Neural cell (in vitro differentiated cells): Measurements from ENCODE around the gene ELK4. TPM values are rescaled to one million over a fixed set of nuclear protein-coding genes. Genes with fewer than 3 reads are reported as not detected.

Source experiments
- H2AFZ ChIP-seq: fragments of 200-600, 300-800 bp; sonication (generic), shearing (Covaris generic); 2 replicates; pipeline ENCODE4 v1.6.0; 2014; ENCODE audit warnings: low read depth, mild to moderate bottlenecking, antibody characterized with exemption, low read length, moderate library complexity
- H3F3A ChIP-seq: fragments of 200-600 bp; shearing (Covaris generic); 2 replicates; pipeline ENCODE4 v1.6.1; 2016; ENCODE audit warnings: mild to moderate bottlenecking, moderate library complexity, mixed read lengths, antibody characterized with exemption, low read length; ENCODE audit not compliant: insufficient read depth, poor library complexity, severe bottlenecking
- H3K27ac ChIP-seq: fragments of 200-600, 300-800 bp; sonication (generic), shearing (Covaris generic); 2 replicates; pipeline ENCODE4 v1.5.1; 2014; ENCODE audit warnings: mild to moderate bottlenecking, low read length, moderate library complexity
- H3K27me3 ChIP-seq: fragments of 300-800, 200-600 bp; sonication (generic), shearing (Covaris generic); 2 replicates; pipeline ENCODE4 v1.6.0; 2014; ENCODE audit warnings: mild to moderate bottlenecking, low read depth, low read length, moderate library complexity; ENCODE audit not compliant: insufficient read depth
- H3K36me3 ChIP-seq: fragments of 300-800, 200-600 bp; sonication (generic), shearing (Covaris generic); 2 replicates; pipeline ENCODE4 v1.5.1; 2014; ENCODE audit warnings: mild to moderate bottlenecking, antibody characterized with exemption, low read length, moderate library complexity; ENCODE audit not compliant: insufficient read depth
- H3K4me2 ChIP-seq: fragments of 300-800, 200-600 bp; sonication (generic), shearing (Covaris generic); 2 replicates; pipeline ENCODE4 v1.6.0; 2014; ENCODE audit warnings: mild to moderate bottlenecking, low read length
- H3K4me3 ChIP-seq: fragments of 300-800, 200-600 bp; sonication (generic), shearing (Covaris generic); 2 replicates; pipeline ENCODE4 v1.5.1; 2014; ENCODE audit warnings: mild to moderate bottlenecking, low read length, moderate library complexity
- H3K79me2 ChIP-seq: fragments of 200-600 bp; shearing (Covaris generic); replicated peaks from 2 replicates; pipeline ENCODE4 v1.6.0; 2014; ENCODE audit warnings: mild to moderate bottlenecking, low read length, moderate library complexity; ENCODE audit not compliant: insufficient read depth
- H3K9ac ChIP-seq: fragments of 300-800, 200-600 bp; sonication (generic), shearing (Covaris generic); 2 replicates; pipeline ENCODE4 v1.6.1; 2016; ENCODE audit warnings: mild to moderate bottlenecking, low read length, mixed read lengths
- H3K9me2 ChIP-seq: fragments of 200-600 bp; shearing (Covaris generic); 2 replicates; pipeline ENCODE4 v1.6.1; 2016; ENCODE audit warnings: mild to moderate bottlenecking, low read length, mixed read lengths; ENCODE audit not compliant: insufficient read depth
- H3K9me3 ChIP-seq: fragments of 200-600, 300-800 bp; sonication (generic), shearing (Covaris generic); 2 replicates; pipeline ENCODE4 v1.6.1; 2016; ENCODE audit warnings: mild to moderate bottlenecking, mixed run types, low read length, moderate library complexity, mixed read lengths
- H4K20me1 ChIP-seq: fragments of 200-600 bp; shearing (Covaris generic); 2 replicates; pipeline ENCODE4 v1.6.1; 2016; ENCODE audit warnings: mild to moderate bottlenecking, mixed run types; ENCODE audit not compliant: insufficient read depth
- EP300 ChIP-seq: fragments of 450-650 bp; conservative IDR thresholded peaks from 2 replicates; pipeline ENCODE4 v1.6.1; 2014; ENCODE audit warnings: antibody characterized with exemption, mild to moderate bottlenecking, moderate library complexity; ENCODE audit not compliant: poor library complexity, severe bottlenecking
- EZH2 ChIP-seq: fragments of 200-600, 300-800 bp; shearing (Covaris generic), sonication (generic); IDR thresholded peaks from 2 replicates; pipeline ENCODE4 v1.6.1; 2014; ENCODE audit warnings: antibody characterized with exemption, low read length, borderline replicate concordance, mild to moderate bottlenecking; ENCODE audit not compliant: insufficient read depth, poor library complexity, severe bottlenecking
- MXI1 ChIP-seq: fragments of 450-650 bp; conservative IDR thresholded peaks from 2 replicates; pipeline ENCODE4 v1.6.1; 2014; ENCODE audit warnings: antibody characterized with exemption, mild to moderate bottlenecking; ENCODE audit not compliant: poor library complexity, severe bottlenecking
- POLR2AphosphoS5 ChIP-seq: IDR thresholded peaks from 2 replicates; pipeline ENCODE4 v1.6.1; 2012
- RAD21 ChIP-seq: fragments of 450-650 bp; conservative IDR thresholded peaks from 2 replicates; pipeline ENCODE4 v1.6.1; 2014; ENCODE audit warnings: antibody characterized with exemption, mild to moderate bottlenecking, moderate library complexity
- REST ChIP-seq: IDR thresholded peaks from 2 replicates; pipeline ENCODE4 v1.6.1; 2012; ENCODE audit warnings: borderline replicate concordance
- SMC3 ChIP-seq: fragments of 450-650 bp; conservative IDR thresholded peaks from 2 replicates; pipeline ENCODE4 v1.6.1; 2014; ENCODE audit warnings: antibody characterized with exemption, mild to moderate bottlenecking, moderate library complexity; ENCODE audit not compliant: poor library complexity
- TAF1 ChIP-seq: IDR thresholded peaks from 2 replicates; pipeline ENCODE4 v1.6.1; 2012; ENCODE audit warnings: low read depth
- polyA plus RNA-seq: library from polyadenylated mRNA; depleted of rRNA; stranded (reverse); fragments of >200 nt; gene quantifications from 2 replicates; pipeline ENCODE4 v1.2.3, GENCODE V29; 2014
- TF ChIP-seq, protein P1 (sequence below): fragments of 450-650 bp; IDR thresholded peaks from 2 replicates; pipeline ENCODE4 v1.5.1; 2014; ENCODE audit warnings: antibody characterized with exemption, mild to moderate bottlenecking, moderate library complexity; ENCODE audit not compliant: poor library complexity, severe bottlenecking

Gene ELK4
- polyA plus RNA-seq, 1 donor from 2014 or later: 10.0 TPM

DNA sequence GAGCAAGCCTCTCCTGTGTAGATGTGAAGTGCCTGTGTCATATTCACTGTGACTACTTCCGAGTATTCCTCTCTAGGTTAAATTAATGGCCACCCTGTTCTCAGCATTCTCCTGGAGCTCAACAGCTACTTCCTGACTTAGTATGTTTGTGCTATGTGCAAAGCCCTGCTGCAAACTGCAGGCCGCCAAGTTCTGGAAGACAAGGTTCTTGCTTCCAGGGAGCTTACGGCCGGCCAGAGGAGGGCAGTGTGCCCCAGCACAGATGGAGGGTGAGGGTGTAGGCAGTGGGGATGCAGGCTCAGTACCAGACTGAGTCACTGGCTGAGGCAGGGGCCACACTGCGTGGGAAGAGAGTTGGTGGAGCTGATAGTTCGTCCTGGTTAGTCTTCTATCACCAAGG is 43.2 kb downstream of the ELK4 start:
- H3K4me2 ChIP-seq: no peak overlapping the region
- no peaks in the 10 kb centered on the region for H3K27me3 ChIP-seq
- H3K4me3 ChIP-seq: no peak overlapping the region
- H3F3A ChIP-seq: no peaks in the 10 kb centered on the region
- H3K36me3 ChIP-seq: no peaks in the 10 kb centered on the region
- no peaks in the 10 kb centered on the region for H4K20me1 ChIP-seq
- TF ChIP-seq EZH2 (no peak), RAD21 (no peak), MXI1 (no peak), SMC3 (no peak), REST (no peak), TAF1 (no peak), EP300 (no peak), POLR2AphosphoS5 (no peak)
- TF ChIP-seq, protein P1, sequence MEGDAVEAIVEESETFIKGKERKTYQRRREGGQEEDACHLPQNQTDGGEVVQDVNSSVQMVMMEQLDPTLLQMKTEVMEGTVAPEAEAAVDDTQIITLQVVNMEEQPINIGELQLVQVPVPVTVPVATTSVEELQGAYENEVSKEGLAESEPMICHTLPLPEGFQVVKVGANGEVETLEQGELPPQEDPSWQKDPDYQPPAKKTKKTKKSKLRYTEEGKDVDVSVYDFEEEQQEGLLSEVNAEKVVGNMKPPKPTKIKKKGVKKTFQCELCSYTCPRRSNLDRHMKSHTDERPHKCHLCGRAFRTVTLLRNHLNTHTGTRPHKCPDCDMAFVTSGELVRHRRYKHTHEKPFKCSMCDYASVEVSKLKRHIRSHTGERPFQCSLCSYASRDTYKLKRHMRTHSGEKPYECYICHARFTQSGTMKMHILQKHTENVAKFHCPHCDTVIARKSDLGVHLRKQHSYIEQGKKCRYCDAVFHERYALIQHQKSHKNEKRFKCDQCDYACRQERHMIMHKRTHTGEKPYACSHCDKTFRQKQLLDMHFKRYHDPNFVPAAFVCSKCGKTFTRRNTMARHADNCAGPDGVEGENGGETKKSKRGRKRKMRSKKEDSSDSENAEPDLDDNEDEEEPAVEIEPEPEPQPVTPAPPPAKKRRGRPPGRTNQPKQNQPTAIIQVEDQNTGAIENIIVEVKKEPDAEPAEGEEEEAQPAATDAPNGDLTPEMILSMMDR: no peak
- no peaks in the 10 kb centered on the region for H3K79me2 ChIP-seq
- H3K9me2 ChIP-seq: no peaks in the 10 kb centered on the region
- H3K9ac ChIP-seq: no peak overlapping the region
- no peak overlapping the region for H3K27ac ChIP-seq
- no peaks in the 10 kb centered on the region for H3K9me3 ChIP-seq
- H2AFZ ChIP-seq: no peak overlapping the region

- Histone ChIP-seq H3K9me2 (no peaks in the 10 kb centered on the region), H3K9me3 (no peaks in the 10 kb centered on the region), H3K36me3 (no peaks in the 10 kb centered on the region), H3K79me2 (no peaks in the 10 kb centered on the region), H3K9ac (no peak overlapping the region), H2AFZ (no peak overlapping the region), H4K20me1 (no peaks in the 10 kb centered on the region), H3K4me2 (no peak overlapping the region), H3K4me3 (no peak overlapping the region), H3K27me3 (no peaks in the 10 kb centered on the region), H3K27ac (no peak overlapping the region), H3F3A (no peaks in the 10 kb centered on the region)
- TF ChIP-seq TAF1 (no peak), MXI1 (no peak), REST (no peak)
Measured at GRCh38 chr1:205587581-205587980, 44.2 kb downstream of the ELK4 start.
